GM10266 (cell line): ENCODE results near the gene ADGRL2.

Experiments
- DNase-seq: peaks from one replicate; pipeline ENCODE4 v3.0.0; 2012; ENCODE audit errors: extremely low spot score
- TF ChIP-seq, protein P1 (sequence below): IDR thresholded peaks from 2 replicates; pipeline ENCODE4 v1.5.1; 2012; ENCODE audit warnings: mild to moderate bottlenecking, low read depth; ENCODE audit not compliant: control insufficient read depth, insufficient read depth; ENCODE audit errors: missing control alignments

ADGRL2 gene

DNA sequence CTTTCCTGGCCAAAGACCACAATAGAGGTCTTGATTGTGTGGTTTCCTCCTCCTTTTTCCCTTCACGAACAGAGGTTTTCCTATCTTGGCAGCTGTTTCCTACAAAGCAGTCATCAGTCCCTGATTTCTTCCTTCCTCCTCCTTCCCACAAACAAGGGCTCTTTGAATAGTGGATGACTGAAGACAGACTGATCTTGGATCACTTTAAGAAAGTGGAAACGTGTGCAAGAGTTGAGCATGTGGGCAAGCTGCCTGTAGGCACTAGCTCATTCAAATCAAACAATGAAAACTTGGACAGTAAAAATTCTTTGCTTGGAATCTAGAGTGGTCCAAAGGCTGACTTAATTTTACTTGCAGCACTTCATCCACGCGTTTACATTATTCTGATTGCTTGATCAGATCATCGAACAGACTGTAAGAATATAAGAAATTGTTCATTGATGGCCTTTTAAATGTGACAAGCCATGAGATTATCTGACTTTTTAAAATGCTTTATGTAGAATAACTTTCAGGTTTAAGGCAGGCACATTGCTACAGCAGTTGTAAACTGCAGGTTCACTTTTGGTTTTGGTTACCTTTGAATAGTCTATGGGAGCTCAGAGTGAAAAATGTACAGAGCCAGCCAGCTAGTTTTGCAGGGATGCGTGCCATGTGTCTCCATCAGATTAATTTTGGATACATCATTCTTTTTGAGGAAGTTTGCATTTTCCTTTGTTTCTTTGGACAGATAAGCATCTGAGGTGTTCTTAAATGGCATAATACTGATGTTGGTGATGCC, 34.4 kb downstream of the ADGRL2 start:
- TF ChIP-seq, protein P1, sequence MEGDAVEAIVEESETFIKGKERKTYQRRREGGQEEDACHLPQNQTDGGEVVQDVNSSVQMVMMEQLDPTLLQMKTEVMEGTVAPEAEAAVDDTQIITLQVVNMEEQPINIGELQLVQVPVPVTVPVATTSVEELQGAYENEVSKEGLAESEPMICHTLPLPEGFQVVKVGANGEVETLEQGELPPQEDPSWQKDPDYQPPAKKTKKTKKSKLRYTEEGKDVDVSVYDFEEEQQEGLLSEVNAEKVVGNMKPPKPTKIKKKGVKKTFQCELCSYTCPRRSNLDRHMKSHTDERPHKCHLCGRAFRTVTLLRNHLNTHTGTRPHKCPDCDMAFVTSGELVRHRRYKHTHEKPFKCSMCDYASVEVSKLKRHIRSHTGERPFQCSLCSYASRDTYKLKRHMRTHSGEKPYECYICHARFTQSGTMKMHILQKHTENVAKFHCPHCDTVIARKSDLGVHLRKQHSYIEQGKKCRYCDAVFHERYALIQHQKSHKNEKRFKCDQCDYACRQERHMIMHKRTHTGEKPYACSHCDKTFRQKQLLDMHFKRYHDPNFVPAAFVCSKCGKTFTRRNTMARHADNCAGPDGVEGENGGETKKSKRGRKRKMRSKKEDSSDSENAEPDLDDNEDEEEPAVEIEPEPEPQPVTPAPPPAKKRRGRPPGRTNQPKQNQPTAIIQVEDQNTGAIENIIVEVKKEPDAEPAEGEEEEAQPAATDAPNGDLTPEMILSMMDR: no peak
- no peak for DNase-seq

DNA sequence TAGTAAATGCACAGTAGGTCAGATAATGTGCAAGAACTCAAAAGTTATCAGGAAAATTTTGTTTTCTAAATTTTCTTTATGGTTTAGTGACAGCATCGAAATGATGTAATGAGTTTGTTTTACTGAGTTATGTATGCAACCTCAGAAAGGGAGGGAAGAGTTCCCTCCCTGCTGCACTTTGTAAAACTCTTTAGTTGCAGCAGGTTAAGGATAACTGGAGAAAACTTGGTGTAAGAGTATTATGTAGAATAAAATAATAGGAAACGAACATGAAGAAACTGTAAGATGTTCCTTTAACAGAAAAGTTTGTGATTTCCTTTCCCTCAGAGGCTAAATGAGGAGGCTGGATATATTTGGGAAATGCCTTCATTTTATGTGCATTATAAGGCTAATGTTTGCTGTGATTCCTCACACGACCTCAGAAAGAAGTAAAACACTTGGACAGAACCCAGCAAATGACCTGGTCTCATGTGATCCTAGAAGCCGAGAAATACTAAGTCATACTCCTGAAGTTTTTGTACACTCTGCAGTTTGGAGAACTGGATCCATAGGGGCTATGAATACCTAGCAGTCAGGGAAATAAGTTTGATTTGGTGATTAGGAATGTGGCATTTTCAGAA, 35.4 kb downstream of the ADGRL2 start:
- TF ChIP-seq, protein P1: no peak
- no peak for DNase-seq

DNA sequence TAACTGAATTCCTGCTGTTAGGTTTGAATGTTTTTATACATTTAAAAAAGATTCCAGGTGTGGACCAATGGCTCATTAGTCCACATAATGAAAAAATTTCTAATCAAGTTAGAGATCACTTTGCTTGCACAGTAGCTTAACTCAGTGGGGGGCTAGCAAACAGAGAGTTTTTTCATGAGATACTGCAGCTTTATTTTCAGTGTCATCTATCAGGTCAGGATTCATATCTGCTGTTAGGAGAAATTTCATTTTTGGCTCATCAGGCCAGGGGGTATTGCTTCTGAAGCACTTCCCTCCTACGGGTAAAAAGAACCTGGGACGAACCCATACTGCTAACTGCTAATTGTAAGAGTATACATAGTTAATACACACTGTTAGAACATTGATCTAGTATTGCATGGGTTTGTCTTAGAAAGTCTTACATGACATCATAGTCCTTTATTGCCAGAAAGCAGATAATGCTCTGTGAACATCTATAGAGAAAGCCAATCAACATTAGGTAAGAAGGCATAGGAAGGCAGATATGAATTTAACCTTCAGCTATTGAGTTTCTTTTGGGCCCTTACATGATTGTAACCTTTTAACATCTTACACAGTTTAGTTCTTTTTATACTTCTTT, 38.0 kb downstream of the ADGRL2 start:
- TF ChIP-seq, protein P1: no peak
- DNase-seq: no peak

GRCh38 chr1:81840805-81841204, 40.1 kb downstream of the ADGRL2 start:
- TF ChIP-seq, protein P1: no peak
- no peak for DNase-seq

DNA sequence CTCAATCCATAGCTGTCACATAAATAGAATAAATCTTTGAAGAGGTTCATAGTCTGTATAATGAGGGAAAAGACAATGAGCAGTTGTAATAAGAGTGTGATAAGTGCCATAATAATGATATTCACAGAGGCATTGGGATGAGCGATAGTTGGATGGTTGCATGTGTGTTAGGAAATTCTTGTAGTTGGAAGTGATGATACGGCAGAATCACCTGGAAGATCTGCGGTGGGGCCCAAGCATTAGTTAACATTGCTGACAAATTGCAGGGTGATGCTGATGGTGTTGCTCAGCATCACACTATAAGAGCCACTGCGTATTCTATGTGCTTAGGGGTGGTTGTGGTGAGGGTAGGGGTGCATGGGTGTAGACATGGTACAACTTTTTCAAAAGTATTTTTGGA, 41.1 kb downstream of the ADGRL2 start:
- TF ChIP-seq, protein P1: no peak

DNA sequence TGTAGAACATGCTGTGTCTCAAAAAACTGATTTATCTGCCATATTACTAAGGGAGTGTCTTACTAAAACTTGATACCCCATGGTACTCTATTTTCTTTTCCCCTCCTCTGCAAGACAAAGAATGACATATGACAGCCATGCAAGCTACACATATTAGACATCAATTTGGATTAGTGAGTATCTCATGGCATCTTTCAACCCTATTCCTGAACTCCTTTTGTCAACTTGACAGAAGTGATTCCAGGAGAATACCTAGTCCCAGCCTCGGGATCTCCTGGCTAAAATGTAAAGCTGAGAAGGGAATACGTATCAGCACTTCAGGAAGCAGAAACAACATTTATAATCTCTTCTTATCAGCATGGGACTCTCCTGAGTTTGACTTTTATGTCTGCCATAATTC, 43.7 kb downstream of the ADGRL2 start:
- no peak for DNase-seq
- TF ChIP-seq, protein P1: no peak

More for the DNA sequence above, 41.1 kb downstream of the ADGRL2 start:
- no peak for DNase-seq

DNA sequence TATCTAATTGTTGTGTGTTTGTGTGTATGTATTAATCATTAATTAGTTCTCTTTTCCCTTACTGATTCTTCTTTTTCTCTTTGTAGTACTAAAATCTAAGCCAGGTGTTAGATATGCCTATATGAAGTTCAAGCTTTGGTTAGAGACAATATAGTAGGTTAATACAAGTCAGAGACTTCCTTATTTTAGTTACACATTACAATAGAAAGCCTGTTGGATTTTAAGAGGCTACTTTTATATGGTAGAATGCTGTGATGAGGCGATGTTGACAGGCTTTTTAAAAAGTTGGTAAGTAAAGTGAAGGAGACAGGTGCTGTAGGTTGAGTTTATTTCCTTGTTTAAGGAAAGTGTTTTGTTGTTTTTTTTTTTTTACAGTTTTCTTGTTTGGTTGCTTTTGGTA, 45.9 kb downstream of the ADGRL2 start:
- no peak for DNase-seq
- TF ChIP-seq, protein P1: no peak
